ENCODE measurements around the gene STON1.

STON1 gene

GRCh38 chr2:48572816-48573215, 42.9 kb downstream of the STON1 start:
- TF ChIP-seq, protein P1, sequence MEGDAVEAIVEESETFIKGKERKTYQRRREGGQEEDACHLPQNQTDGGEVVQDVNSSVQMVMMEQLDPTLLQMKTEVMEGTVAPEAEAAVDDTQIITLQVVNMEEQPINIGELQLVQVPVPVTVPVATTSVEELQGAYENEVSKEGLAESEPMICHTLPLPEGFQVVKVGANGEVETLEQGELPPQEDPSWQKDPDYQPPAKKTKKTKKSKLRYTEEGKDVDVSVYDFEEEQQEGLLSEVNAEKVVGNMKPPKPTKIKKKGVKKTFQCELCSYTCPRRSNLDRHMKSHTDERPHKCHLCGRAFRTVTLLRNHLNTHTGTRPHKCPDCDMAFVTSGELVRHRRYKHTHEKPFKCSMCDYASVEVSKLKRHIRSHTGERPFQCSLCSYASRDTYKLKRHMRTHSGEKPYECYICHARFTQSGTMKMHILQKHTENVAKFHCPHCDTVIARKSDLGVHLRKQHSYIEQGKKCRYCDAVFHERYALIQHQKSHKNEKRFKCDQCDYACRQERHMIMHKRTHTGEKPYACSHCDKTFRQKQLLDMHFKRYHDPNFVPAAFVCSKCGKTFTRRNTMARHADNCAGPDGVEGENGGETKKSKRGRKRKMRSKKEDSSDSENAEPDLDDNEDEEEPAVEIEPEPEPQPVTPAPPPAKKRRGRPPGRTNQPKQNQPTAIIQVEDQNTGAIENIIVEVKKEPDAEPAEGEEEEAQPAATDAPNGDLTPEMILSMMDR (IDR thresholded peaks at IDR 0.05; ENCODE audit: low read depth, low read length): no peak
- no peak overlapping the region for H3K4me3 ChIP-seq (ENCODE audit: low read depth, low read length)

GRCh38 chr2:48574353-48575287, 44.7 kb downstream of the STON1 start:
- no peak overlapping the region for H3K4me3 ChIP-seq (ENCODE audit: low read depth, low read length)
- TF ChIP-seq, protein P1 (IDR thresholded peaks at IDR 0.05; ENCODE audit: low read depth, low read length): no peak

- TF ChIP-seq, protein P1 (IDR thresholded peaks at IDR 0.05; ENCODE audit: low read depth, low read length): no peak
Measured at GRCh38 chr2:48578313-48578712, 48.4 kb downstream of the STON1 start.

DNA sequence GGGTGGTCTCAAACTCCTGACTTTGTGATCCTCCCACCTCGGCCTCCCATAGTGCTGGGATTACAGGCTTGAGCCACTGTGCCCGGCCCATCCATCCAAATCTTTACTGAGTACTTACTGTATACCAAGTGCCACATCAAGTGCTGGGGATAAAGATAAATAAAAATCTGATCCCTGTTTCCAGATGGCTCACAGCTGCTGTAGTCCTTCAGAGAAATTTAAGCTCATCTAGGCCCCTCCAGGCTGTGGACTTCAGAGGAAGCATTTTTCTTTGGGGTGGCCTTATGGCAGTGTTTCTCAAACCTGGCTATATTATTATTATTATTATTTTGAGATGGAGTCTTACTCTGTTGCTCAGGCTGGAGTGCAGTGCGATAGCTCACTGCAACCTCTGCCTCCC, 54.0 kb downstream of the STON1 start:
- TF ChIP-seq, protein P1 (IDR thresholded peaks at IDR 0.05; ENCODE audit: low read depth, low read length): no peak
- no peak overlapping the region for H3K4me3 ChIP-seq (ENCODE audit: low read depth, low read length)

More at GRCh38 chr2:48578313-48578712, 48.4 kb downstream of the STON1 start:
- no peak overlapping the region for H3K4me3 ChIP-seq (ENCODE audit: low read depth, low read length)

DNA sequence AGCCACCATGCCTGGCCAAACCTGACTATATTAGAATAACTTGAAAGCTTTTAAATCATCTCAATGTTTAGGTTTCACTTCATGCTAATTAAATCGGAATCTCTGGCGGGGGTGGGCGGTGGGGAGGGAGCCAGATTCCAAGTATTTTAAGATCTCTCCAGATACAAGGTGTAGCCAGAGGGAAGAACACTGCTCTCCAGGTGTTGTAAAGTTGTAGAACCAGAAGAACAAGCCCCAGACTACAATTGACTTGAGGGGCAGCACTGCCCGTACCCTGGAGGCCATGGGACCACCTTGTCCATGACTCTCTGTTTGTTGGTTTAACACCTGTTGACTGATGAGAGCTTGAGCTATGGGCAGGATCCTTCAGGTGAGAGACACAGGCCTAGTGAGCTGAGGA, 54.6 kb downstream of the STON1 start:
- no peak overlapping the region for H3K4me3 ChIP-seq (ENCODE audit: low read depth, low read length)
- TF ChIP-seq, protein P1 (IDR thresholded peaks at IDR 0.05; ENCODE audit: low read depth, low read length): no peak

DNA sequence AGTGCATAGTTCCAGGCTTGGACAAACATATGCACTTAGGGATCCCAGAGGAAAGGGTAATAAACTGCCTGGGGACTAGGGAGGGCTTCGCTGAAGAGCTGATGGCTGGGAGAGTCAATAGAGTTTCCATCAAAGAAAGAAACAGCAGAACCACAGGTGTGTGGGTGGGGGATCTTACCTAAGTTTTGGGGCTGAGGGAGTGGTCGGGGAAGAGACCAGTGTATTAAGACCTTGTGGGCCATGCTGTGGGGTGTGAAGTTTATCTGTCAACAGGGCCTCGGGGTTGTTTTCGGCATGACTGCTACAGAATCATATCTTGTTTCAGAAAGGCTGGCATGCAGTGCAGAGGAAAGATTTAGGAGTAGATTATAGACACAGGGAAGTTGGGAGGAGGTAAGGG, 56.5 kb downstream of the STON1 start:
- TF ChIP-seq, protein P1 (IDR thresholded peaks at IDR 0.05; ENCODE audit: low read depth, low read length): no peak
- H3K4me3 ChIP-seq (ENCODE audit: low read depth, low read length): no peak overlapping the region

DNA sequence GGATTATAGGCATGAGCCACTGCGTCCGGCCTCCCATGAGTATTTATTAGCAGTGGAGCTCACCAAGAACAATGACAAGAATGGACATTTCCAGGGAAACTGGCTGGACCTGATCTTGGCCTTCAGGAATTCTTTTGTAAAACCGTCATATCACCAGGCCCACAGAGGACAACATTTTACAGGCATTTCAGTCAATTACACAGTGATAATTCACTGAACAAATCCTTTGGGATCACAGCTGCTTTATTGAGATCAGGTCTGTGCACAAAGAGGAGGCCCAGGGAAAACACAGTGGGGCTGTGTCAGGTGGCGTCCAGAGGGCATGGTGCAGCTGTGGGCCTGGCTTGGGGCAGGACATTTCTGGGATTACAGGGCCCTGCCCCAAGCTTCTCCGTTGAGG, 57.6 kb downstream of the STON1 start:
- TF ChIP-seq, protein P1 (IDR thresholded peaks at IDR 0.05; ENCODE audit: low read depth, low read length): no peak

More for the DNA sequence above, 57.6 kb downstream of the STON1 start:
- no peak overlapping the region for H3K4me3 ChIP-seq (ENCODE audit: low read depth, low read length)
